ENCODE measurements around the gene GABRG3.

GABRG3 gene

DNA sequence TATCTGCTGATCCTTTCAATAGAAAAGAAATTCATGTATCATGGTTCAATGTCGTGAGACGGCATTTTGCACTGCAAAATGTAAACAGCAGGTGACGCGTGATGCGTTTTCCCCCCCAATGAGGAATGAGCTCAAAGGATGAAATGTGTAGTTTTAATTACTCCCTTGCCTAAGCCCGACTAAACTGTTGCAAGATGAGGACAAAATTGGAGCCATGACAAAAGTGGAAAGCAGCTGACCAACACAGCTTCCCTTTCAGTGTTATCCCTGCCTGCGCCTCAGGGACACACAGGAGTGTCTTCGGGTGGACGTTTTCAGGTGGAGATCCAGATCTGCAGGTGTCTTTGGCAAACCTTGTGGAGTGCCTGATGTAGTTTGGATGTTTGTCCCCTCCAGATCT, 92.0 kb downstream of the GABRG3 start:
- DNase-seq, result no peak

GRCh38 chr15:27064080-27064479, 93.1 kb downstream of the GABRG3 start:
- no peak for DNase-seq

GRCh38 chr15:27065151-27065550, 94.2 kb downstream of the GABRG3 start:
- no peak for DNase-seq

DNA sequence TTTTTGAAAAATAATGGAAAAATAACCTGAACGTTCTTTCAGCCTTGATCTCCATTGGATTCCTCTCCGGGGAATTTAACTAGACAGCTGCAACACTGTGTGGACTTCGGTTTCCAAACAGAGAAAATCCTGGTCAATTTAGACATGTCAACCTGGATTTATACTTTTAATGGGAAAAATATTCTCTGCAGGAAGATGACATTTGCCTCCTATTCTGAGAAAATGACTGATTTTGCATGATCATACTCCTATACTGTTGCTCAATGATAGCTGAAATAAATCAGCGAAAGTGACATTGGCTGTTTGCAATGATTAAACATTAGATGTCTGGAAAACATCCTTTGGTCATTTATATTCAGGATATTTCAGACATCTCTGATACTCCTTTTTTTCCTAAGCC, 94.8 kb downstream of the GABRG3 start:
- no peak for DNase-seq

DNA sequence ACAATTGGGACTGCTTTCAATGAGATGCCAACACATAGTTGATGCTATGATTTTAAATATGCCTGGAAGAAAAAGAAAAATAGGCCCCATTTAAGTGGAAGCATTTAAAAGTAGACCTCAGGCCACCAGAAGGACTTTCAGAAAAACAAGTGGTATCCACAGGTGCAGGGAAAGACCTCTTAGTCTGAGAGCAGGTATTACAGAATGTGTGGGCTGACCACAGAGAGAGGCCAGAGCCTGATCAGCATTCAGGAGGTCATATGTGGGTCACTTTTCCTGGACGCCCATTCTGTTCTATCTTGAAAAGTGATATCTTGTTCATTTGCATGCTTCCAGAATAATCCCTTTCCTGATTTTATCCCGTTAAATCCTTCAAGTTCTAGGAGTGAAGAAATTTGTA, 95.5 kb downstream of the GABRG3 start:
- no peak for DNase-seq

- DNase-seq, result no peak
These were observed 96.2 kb downstream of the GABRG3 start for GRCh38 chr15:27067175-27067574.

DNA sequence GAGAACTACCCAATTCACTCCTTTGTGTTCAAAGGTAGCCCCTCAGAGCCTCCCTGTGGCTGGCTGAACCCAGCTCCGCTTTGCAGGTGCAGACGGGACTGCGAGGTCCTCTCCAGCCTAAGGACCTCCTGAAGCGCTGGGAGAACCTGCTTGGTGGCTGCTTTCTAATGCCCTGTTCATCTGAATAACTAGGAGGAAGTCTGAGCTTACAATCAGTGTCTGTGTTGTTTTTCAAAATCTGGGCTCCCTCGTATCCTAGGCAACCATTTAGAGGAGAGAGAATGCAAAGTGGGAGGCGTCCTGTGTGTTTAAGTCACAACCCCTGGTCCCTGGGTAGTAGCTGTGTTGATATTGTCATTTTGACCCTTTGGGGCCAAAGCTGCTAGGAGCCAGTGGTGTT, 99.9 kb downstream of the GABRG3 start:
- DNase-seq, result no peak

DNA sequence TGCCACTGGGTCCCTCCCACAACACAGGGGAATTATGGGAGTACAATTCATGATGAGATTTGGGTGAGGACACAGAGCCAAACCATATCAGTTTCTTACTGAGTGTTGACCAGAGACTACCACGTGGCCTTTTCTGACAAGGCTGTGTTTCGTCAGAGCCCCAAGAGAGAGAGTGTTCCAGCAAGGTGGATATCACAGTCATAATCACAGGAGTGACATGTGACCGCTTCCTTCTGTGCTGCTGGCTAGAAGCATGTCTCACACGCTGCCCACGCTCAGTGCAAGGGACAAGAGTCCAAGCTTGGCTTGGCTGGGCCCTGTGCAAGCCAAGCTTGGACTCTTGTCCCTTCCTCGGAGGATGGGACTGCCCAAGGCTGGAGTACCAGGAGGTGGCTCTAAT, 103.2 kb downstream of the GABRG3 start:
- DNase-seq, result no peak

DNA sequence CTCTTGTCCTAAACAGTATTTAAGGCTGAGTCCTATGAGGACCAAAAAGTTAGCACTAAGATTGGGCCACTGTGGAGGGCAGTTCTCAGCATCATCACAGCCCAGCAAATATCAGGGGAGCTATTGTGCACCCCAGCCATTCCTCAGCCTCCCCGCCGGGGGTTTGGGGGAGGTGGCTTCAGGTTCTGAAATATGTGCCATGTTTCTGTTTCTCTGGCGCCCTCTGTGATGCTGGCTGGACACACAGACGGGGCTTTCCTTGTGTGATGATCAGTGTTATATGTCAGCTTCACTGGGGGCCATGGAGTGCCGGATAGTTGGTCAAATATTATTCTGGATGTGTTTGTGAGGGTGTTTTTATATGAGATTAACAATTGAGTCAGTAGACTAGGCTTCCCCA, 106.8 kb downstream of the GABRG3 start:
- no peak for DNase-seq

DNA sequence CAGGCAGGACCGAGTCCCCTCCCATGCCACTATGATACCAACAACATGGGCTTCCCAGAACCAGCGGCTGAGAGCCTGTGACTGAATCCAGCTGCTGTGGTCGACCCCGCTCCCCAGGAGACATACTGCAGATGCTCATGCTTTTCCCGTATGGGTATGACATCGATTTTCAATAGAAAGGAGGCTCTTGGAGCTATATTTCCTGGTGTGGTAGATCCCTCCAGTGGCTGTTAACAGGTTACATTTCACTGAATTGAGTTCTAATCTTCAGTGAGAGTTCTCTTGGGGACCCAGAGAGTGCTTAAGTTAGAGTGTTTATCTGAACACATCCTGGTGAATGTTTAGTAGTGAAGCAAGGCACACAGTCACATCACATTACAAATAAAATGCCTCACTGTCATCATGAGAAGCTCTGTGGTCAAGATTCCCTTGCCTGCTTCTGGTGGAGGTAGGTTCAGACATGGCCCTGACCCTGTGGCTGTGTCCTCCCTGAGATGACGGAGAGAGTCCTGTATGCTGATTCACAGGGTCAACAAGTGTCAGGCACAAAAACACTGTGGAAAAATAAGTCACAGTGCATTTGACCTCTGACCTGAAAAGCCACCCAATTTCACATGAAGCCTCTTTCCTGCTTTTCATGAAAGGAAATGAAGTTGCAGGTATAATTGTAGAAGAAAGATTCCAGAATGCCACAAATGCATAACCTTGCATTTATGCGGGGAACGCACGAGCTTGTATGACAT, 110.9 kb downstream of the GABRG3 start:
- DNase-seq, result no peak

GRCh38 chr15:27082526-27082925, 111.5 kb downstream of the GABRG3 start:
- no peak for DNase-seq

GRCh38 chr15:27084844-27085243, 113.9 kb downstream of the GABRG3 start:
- no peak for DNase-seq

DNA sequence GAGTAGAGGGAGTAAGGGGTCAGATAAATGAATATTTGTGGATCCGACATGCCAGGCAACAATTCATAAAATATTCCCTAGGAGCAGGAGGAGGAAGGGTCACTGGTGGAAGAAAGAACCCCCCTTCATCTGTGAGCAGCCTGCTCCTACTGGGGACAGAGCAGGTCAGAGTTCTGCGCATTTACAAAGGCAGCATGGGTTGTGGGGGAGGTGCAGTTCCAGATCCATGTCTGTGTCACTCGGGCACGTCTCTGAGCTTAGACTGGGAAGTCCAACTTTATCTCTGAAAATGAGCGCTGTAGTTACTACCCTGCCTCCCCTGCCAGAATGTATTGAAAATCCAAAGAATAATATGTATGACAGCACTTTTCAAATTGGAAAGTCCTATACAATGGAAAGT, 115.2 kb downstream of the GABRG3 start:
- DNase-seq, result no peak

DNA sequence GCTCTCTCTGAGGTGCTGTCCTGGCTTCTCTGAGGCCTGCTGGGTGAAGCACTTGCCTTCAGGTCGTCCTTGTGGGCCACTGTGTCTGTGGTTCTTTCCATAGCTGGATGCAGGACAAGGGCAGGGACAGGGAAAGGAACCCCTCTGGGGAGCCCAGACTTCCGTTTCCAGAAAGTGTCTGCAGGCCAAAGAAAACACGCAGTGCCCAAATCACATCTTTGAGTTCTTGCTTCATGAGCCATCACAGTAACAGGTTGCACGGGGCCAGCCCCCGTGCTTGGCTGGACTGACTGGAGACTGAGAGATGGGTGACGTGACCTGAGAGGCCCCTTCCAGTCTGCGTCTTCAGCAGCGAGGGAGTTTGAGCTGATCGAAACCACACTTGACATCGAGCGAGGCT, 115.8 kb downstream of the GABRG3 start:
- no peak for DNase-seq

DNA sequence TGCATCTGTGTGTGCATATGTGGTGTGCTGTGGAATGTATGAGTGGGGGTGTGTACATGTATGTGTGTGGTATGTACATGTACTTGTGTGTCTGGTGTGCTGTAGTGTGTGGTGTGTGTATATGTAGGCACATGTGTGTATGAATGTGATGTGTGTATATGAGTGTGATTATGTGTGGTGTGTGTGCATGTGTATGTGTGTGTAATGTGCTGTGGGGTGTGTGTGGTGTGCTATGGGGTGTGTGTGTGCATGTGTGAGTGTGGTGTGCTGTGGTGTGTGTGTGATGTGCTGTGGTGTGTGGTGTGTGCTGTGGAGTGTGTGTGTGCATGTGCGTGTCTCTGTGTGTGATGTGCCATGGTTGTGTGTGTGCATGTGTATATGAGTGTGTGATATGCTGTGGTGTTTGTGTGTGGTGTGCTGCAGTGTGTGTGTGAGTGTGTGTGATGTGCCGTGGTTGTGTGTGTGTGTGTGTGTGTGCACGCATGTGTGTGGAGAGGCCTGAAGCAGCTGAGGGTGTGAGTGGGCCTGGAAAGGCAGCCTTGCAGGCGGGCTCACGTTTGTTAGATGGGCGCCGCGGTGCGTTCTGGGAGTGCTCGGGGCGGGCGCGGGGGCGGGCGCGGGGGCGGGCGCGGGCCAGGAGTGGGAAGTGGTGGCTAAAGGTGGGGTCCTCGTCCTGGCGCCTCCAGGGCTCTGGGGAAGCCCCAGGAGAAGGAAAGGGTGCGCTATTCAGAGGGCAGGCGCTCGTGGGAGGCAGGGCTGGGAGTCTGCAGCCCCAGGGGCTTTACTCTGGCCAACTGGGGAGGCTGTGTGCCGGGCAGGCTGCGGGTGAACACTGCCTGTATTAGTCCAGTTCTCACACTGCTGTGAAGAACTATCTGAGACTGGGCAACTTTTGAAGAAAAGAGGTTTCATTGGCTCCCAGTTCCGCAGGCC, 116.9 kb downstream of the GABRG3 start:
- DNase-seq, result no peak

- DNase-seq, result no peak
These were observed 117.7 kb downstream of the GABRG3 start for GRCh38 chr15:27088584-27089232.

DNA sequence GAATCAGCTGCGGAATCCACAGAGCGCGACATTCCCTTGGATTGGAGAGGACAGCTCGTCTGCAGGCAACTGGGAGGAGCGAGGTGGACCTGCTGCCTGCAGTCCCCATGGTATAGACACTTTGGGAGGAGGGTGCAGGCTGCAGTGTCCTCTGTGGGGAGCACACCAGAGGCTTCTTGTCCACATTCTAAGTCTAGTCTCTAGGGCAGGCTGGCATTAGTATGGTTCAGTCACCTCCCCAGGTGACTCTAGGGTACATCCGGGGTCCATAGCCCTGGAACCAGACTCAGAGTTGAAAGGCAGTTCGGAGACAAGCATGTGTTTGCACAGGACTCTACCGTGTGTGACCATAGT, 118.2 kb downstream of the GABRG3 start:
- DNase-seq, result no peak

- no peak for DNase-seq
These were observed 118.7 kb downstream of the GABRG3 start for GRCh38 chr15:27089676-27090075.

DNA sequence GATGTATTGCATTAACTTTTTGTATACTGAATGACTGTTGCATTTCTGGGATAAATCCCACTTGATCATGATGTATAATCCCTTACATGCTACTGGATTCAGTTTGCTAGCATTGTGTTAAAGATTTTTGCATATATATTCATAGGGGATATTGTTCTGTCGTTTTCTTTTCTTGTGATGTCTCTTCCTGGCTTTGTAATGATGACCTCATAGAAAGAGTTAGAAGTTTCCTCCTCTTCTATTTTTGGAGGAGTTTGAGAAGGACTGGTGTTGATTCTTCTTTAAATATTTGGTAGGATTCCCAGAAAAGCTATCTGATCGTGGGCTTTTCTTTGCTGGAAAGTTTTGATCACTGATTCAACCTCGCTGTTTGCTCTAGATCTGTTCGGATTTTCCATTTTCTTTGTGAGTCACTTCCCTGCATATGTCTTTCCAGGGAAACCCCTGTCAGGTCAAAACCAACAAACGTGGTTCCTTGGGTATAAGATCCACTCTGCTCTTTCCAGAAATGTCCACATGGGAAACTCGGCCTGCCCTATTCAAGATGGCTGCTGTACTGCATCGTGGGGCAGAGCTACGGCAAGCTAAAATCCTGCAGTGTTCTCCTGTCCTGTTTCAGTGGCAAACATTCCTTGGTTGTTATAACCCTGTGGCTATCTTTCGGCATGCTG, 120.4 kb downstream of the GABRG3 start:
- no peak for DNase-seq

GRCh38 chr15:27092390-27092789, 121.4 kb downstream of the GABRG3 start:
- no peak for DNase-seq

DNA sequence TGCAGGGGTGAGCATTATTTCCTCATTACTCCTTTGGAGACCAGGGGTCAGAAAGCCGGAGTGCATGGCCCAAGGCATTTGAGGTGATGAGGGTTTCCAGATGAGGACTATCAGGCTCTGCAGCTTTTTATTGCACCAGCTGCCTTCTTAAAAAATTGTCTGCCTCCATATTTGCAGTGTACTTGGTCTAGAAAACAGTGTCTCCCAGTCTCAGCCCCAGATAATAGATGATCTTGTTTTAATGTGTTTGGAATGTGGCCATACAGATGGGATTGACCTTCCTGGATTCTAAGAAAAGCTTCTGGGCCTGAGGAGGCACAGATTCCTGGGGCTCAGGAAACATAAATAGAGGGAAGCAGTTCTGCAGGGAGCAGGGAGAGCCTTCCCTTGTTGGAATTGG, 123.3 kb downstream of the GABRG3 start:
- no peak for DNase-seq

All from anterior cingulate cortex (tissue), 58 donors.